Psoas muscle (tissue), 8 donors: Measurements from ENCODE around the gene TUBE1. TPM values are rescaled to one million over a fixed set of nuclear protein-coding genes. Genes with fewer than 3 reads are reported as not detected.

Experiments used
- ATAC-seq, 4 donors: fragments of 200-7000 bp; cut with Tn5 transposase; one replicate each; pipeline ENCODE4 v1.9.1; 2020; ENCODE audit warnings: moderate library complexity in 3 of 4, mild to moderate bottlenecking in 2 of 4
- DNase-seq, 2 donors: peaks; one replicate each; pipeline ENCODE4 v3.0.0-alpha.2; 2020
- H3K27ac ChIP-seq: fragments of 200-600 bp; one replicate; pipeline ENCODE4 v1.8.0; 2022
- H3K27me3 ChIP-seq, 3 donors: fragments of 200-600 bp in 1 of 3; one replicate each; pipeline versions ENCODE4 v1.6.1 to v1.8.0; 2013 to 2022; ENCODE audit warnings: low read length in 2 of 3, mild to moderate bottlenecking in 2 of 3, moderate library complexity in 1 of 3; ENCODE audit not compliant: insufficient read depth in 3 of 3
- H3K36me3 ChIP-seq, 2 donors: fragments of 200-600 bp in 1 of 2; one replicate each; pipeline versions ENCODE4 v1.6.1 to v1.8.0; 2013 to 2022; ENCODE audit warnings: low read depth in 1 of 2, mild to moderate bottlenecking in 1 of 2, moderate library complexity in 1 of 2; ENCODE audit not compliant: insufficient read depth in 1 of 2
- H3K4me1 ChIP-seq: fragments of 200-600 bp; one replicate; pipeline ENCODE4 v1.8.0; 2022
- H3K4me3 ChIP-seq: fragments of 200-600 bp; one replicate; pipeline ENCODE4 v1.8.0; 2022; ENCODE audit warnings: mild to moderate bottlenecking
- H3K9me3 ChIP-seq: fragments of 200-600 bp; one replicate; pipeline ENCODE4 v1.8.0; 2022
- CTCF ChIP-seq: fragments of 200-600 bp; IDR thresholded peaks from one replicate; pipeline ENCODE4 v1.8.0; 2022; ENCODE audit warnings: antibody characterized with exemption
- WGBS, 3 donors: extraction: QIAGEN DNeasy Blood & Tissue Kit; methylation state at CpG; one replicate each; pipeline versions ENCODE4 v1.1.6 to v1.1.7; 2013; 5-methylcytosine and 5-hydroxymethylcytosine counted together
- intact Hi-C, 2 donors: fragments of 100-400 bp; cut with DNase I; formaldehyde crosslinking; loops; one replicate each; pipeline versions ENCODE4 v1.11.0 to v1.14.2; 2022
- polyA plus RNA-seq, 3 donors: library from polyadenylated mRNA; stranded (reverse); fragments of 200-250 nt; gene quantifications; one replicate each; pipeline ENCODE4 v1.2.3, GENCODE V29; 2013
- total RNA-seq, 4 donors: library from RNA; stranded (reverse); fragmentation: NEBNext Ultra II Directional in 2 of 4; extraction: Animal tissue kit (Norgen Biotek cat#: 25700) in 2 of 4; gene quantifications; one replicate each; pipeline versions ENCODE4 v1.2.1 to v1.2.4, GENCODE V29; 2021 to 2023
- donor health status: healthy with polysubstance abuse.
- donor health status: DM: no; HTN: no; CAD: no; lungs with moderate emphysema.
- donor health status: Bipolar disorder and iron deficiency.
- donor health status: healthy.
- donor health status: DM: yes; HTN: yes; CAD: no.
- donor health status: DM: no; HTN: no; CAD: no.
- donor health status: DM: no; HTN: no; CAD: no.
- donor health status: DM: yes; HTN: yes; CAD: no.

Gene TUBE1
- total and polyA plus RNA-seq, 7 donors = 4.7 to 7.0 (median 5.9) TPM

DNA sequence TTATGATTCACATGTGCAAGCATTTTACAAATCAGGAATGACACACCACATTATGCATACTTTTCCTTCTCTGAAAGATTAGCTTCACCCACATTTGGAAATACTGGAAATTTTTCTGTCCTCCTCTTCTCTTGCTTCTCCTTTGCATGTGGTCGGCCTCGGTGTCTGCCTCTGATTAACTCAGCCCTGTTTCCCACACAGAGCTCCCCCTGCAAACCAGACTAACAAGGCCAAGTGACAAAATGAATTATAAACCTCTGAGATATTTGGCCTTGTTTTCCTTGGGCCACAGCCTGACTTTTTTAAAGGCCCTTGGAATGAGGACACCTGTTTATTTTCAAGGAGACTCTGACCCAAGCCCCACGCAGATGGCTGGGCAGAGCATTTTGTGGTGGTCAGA, 42.4 kb downstream of the TUBE1 start:
- no peak overlapping the region for H3K4me3 ChIP-seq
- no peaks in the 10 kb centered on the region for H3K27me3 ChIP-seq
- TF ChIP-seq CTCF = no peak
- no peak for DNase-seq
- no peak for ATAC-seq
- WGBS, 3 donors = 24 to 44% (median 38%) methylated on average over 3 of the region's 3 CpGs
- H3K27ac ChIP-seq = no peak overlapping the region
- intact Hi-C loops = loop anchor here in 1 of 2 donors (10.0 kb wide), 1 partner anchor 790 kb away; a partner anchor contains a TSS
- H3K36me3 ChIP-seq = no peaks in the 10 kb centered on the region
- no peaks in the 10 kb centered on the region for H3K9me3 ChIP-seq
- peaks cover 6% of the 10 kb centered on the region for H3K4me1 ChIP-seq

DNA sequence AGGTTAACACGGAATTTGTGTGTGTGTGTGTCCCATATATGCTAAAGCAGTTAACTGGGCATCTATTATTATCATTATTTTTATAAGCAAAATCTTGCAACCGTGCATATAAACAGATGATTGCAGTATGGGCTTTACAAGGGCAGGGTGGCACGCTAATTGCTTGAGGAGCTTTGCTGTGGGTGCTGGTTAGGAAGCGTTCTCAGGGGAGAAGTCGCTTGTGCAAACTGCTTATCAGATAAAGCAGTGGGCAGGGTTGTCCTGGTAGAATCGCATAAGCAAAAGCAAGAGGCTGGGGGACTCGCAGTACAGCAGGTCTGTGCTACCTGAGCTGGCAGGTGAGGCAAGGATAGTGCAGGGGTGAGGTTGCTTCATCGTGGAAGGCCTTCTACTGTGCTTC, 43.1 kb downstream of the TUBE1 start:
- intact Hi-C loops = loop anchor here in 1 of 2 donors (10.0 kb wide), 1 partner anchor 789 kb away; a partner anchor contains a TSS
- DNase-seq = no peak
- H3K4me1 ChIP-seq = peaks cover 6% of the 10 kb centered on the region
- 69 to 78% (median 72%) methylated on average over 8 of the region's 8 CpGs for WGBS, 3 donors
- H3K9me3 ChIP-seq = no peaks in the 10 kb centered on the region
- H3K4me3 ChIP-seq = no peak overlapping the region
- TF ChIP-seq CTCF = no peak
- ATAC-seq = no peak
- no peaks in the 10 kb centered on the region for H3K36me3 ChIP-seq
- H3K27ac ChIP-seq = no peak overlapping the region
- no peaks in the 10 kb centered on the region for H3K27me3 ChIP-seq

- Histone ChIP-seq H3K27me3 (no peaks in the 10 kb centered on the region), H3K27ac (peak overlapping the region; percentile 77), H3K4me1 (peaks cover 6% of the 10 kb centered on the region), H3K36me3 (no peaks in the 10 kb centered on the region), H3K9me3 (no peaks in the 10 kb centered on the region), H3K4me3 (peak overlapping the region; percentile 82)
- peak; percentile 94 for TF ChIP-seq CTCF
- intact Hi-C loops = loop anchor here in 1 of 2 donors (1.0 to 10.0 kb wide), 2 partner anchors 333 to 789 kb away; a partner anchor contains a TSS
- 0% methylated on average over 36 of the region's 36 CpGs for WGBS, 3 donors
- ATAC-seq (peak; percentile 89 to 97 (median 94)), DNase-seq (peak; percentile 87 to 91)
Measured at GRCh38 chr6:112043032-112044007, 44.0 kb downstream of the TUBE1 start.

GRCh38 chr6:112041535-112041934, 45.7 kb downstream of the TUBE1 start:
- DNase-seq (no peak), ATAC-seq (no peak)
- H3K4me1 ChIP-seq = peaks cover 6% of the 10 kb centered on the region
- no peaks in the 10 kb centered on the region for H3K36me3 ChIP-seq
- TF ChIP-seq CTCF = no peak
- intact Hi-C loops = loop anchor here in 1 of 2 donors (10.0 kb wide), 1 partner anchor 787 kb away; a partner anchor contains a TSS
- H3K27me3 ChIP-seq = peaks cover 0 to 4% (median 0%) of the 10 kb centered on the region in 3 donors
- WGBS, 3 donors = 73 to 79% (median 77%) methylated on average over 3 of the region's 3 CpGs
- no peak overlapping the region for H3K4me3 ChIP-seq
- H3K27ac ChIP-seq = no peak overlapping the region
- H3K9me3 ChIP-seq = no peaks in the 10 kb centered on the region
